ENCODE measurements around the gene SMOC2.

The SMOC2 gene

DNA sequence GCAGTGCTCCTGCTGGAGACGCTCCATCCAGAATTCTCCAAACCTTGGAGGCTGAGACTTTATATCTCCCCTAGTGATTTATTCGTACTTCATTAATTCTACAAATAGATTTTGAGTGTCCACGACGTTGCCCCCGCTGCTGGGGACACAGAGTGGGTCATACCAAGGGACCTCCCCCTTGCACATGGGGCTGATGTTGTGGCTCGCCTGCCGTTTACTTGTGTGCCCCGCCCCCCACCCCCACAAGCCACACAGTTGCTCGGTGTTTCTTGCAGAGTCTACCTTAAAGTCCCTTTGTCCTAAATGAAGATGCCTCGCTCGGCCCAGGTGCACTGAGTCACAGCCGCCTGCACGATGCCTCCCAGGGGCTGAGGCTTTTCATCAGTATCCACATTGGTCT, 20.3 kb upstream of the SMOC2 start:
- Histone ChIP-seq H2AFZ (ENCODE audit: low read depth, low read length) (no peak overlapping the region), H3K36me3 (replicated peaks; ENCODE audit: low read depth, low read length) (no peaks in the 10 kb centered on the region), H3K79me2 (ENCODE audit: low read length) (no peaks in the 10 kb centered on the region), H3K4me2 (ENCODE audit: low read length) (no peak overlapping the region), H3K4me1 (ENCODE audit: low read length) (no peaks in the 10 kb centered on the region), H3K4me3 (ENCODE audit: low read length) (no peak overlapping the region), H4K20me1 (ENCODE audit: insufficient read depth, low read length) (no peaks in the 10 kb centered on the region), H3K9me3 (ENCODE audit: insufficient read depth, low read length) (no peaks in the 10 kb centered on the region), H3K9ac (ENCODE audit: low read length) (no peak overlapping the region), H3K27me3 (ENCODE audit: low read depth, low read length) (no peaks in the 10 kb centered on the region), H3K27ac (ENCODE audit: low read length) (no peak overlapping the region)
- TF ChIP-seq EZH2phosphoT487 (IDR thresholded peaks at IDR 0.05; ENCODE audit: low read depth): no peak
- TF ChIP-seq, protein P1, sequence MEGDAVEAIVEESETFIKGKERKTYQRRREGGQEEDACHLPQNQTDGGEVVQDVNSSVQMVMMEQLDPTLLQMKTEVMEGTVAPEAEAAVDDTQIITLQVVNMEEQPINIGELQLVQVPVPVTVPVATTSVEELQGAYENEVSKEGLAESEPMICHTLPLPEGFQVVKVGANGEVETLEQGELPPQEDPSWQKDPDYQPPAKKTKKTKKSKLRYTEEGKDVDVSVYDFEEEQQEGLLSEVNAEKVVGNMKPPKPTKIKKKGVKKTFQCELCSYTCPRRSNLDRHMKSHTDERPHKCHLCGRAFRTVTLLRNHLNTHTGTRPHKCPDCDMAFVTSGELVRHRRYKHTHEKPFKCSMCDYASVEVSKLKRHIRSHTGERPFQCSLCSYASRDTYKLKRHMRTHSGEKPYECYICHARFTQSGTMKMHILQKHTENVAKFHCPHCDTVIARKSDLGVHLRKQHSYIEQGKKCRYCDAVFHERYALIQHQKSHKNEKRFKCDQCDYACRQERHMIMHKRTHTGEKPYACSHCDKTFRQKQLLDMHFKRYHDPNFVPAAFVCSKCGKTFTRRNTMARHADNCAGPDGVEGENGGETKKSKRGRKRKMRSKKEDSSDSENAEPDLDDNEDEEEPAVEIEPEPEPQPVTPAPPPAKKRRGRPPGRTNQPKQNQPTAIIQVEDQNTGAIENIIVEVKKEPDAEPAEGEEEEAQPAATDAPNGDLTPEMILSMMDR (IDR thresholded peaks at IDR 0.05; ENCODE audit: low read depth, low read length): no peak

DNA sequence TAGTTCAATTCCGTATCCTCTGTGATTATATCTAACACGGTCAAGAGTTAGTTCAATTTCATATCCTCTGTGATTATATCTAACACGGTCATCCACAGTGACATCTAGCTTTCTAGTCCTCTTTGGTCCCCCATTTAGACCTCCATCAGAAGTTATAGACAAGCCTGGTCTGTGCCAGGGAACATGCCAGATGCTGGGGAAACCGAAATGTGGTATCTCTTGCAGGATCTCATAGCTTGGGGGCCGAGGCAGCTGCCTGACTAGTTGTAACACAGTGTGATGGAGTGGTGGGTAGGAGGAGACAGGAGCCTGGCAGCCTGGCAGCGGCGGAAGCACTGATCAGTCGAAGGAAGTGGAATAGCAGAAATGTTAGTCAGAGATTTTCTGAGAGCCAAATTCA, 13.8 kb upstream of the SMOC2 start:
- no peaks in the 10 kb centered on the region for H3K9me3 ChIP-seq (ENCODE audit: insufficient read depth, low read length)
- no peaks in the 10 kb centered on the region for H3K79me2 ChIP-seq (ENCODE audit: low read length)
- H3K27me3 ChIP-seq (ENCODE audit: low read depth, low read length): no peaks in the 10 kb centered on the region
- no peaks in the 10 kb centered on the region for H3K4me1 ChIP-seq (ENCODE audit: low read length)
- H3K36me3 ChIP-seq (replicated peaks; ENCODE audit: low read depth, low read length): no peaks in the 10 kb centered on the region
- H3K4me3 ChIP-seq (ENCODE audit: low read length): no peak overlapping the region
- no peaks in the 10 kb centered on the region for H4K20me1 ChIP-seq (ENCODE audit: insufficient read depth, low read length)
- H2AFZ ChIP-seq (ENCODE audit: low read depth, low read length): no peak overlapping the region
- H3K27ac ChIP-seq (ENCODE audit: low read length): no peak overlapping the region
- H3K9ac ChIP-seq (ENCODE audit: low read length): no peak overlapping the region
- no peak for TF ChIP-seq EZH2phosphoT487 (IDR thresholded peaks at IDR 0.05; ENCODE audit: low read depth)
- TF ChIP-seq, protein P1 (IDR thresholded peaks at IDR 0.05; ENCODE audit: low read depth, low read length): no peak
- no peak overlapping the region for H3K4me2 ChIP-seq (ENCODE audit: low read length)

DNA sequence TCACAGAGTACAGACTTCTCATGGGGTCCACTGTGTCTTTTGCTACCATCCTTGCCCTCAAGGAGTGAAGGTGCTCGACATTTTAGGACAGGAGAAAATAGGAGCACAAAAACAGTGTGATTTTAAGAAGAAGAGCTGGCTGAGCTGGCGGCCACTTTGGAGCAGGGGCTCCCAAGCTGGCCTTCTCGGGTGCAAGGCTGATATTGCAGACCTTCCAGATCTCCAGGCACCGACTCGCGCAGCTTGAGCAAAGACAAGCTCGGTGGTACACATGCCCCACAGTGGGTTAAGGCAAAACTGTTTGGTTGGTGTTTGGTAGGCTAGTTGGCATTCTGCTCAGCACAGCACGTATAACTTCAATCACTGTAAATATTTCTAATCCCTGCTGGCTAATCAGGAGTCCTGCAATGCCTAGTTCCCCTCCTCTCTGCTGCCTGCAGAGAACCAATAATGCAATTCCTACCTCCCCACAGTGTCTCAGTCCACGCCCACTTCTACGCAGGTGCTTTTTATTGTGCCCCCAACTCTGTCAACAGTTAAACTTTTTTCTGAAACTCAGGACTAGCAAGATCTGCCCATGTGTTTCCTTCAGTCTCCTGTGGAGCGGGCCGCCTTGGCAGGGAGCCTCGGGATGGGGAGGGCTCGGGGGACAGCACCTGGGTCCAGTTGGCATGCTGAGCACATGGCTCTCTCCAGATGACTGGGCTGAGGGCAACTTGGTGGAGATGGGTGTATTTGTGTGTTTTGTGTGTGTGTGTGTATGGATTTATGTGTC, 12.7 kb upstream of the SMOC2 start:
- Histone ChIP-seq H3K27me3 (ENCODE audit: low read depth, low read length) (no peaks in the 10 kb centered on the region), H3K4me3 (ENCODE audit: low read length) (no peak overlapping the region), H3K9me3 (ENCODE audit: insufficient read depth, low read length) (no peaks in the 10 kb centered on the region), H3K4me2 (ENCODE audit: low read length) (no peak overlapping the region), H3K27ac (ENCODE audit: low read length) (no peak overlapping the region), H3K79me2 (ENCODE audit: low read length) (no peaks in the 10 kb centered on the region), H4K20me1 (ENCODE audit: insufficient read depth, low read length) (no peaks in the 10 kb centered on the region), H3K36me3 (replicated peaks; ENCODE audit: low read depth, low read length) (no peaks in the 10 kb centered on the region), H3K9ac (ENCODE audit: low read length) (no peak overlapping the region), H3K4me1 (ENCODE audit: low read length) (no peaks in the 10 kb centered on the region), H2AFZ (ENCODE audit: low read depth, low read length) (no peak overlapping the region)
- TF ChIP-seq, protein P1 (IDR thresholded peaks at IDR 0.05; ENCODE audit: low read depth, low read length): no peak

DNA sequence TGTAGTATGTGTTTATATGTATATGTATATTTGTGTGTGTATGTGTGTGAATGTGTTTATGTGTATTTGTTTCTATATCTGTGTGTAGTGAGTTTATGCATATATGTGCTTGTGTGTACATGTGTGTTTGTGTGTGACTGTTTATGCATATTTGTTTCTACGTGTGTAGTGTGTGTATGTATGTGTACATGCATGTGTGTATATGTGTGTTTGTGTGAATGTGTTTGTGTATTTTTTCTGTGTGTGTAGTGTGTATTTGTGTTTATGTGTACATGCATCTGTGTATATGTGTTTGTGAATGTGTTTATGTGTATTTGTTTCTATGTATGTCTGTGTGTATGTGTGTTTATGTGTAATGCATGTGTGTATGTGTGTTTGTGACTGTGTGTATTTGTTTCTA, 12.1 kb upstream of the SMOC2 start:
- H3K9ac ChIP-seq (ENCODE audit: low read length): no peak overlapping the region
- H3K36me3 ChIP-seq (replicated peaks; ENCODE audit: low read depth, low read length): no peaks in the 10 kb centered on the region
- no peak overlapping the region for H3K4me3 ChIP-seq (ENCODE audit: low read length)
- H3K4me2 ChIP-seq (ENCODE audit: low read length): no peak overlapping the region
- TF ChIP-seq, protein P1 (IDR thresholded peaks at IDR 0.05; ENCODE audit: low read depth, low read length): no peak
- no peak for TF ChIP-seq EZH2phosphoT487 (IDR thresholded peaks at IDR 0.05; ENCODE audit: low read depth)
- H3K4me1 ChIP-seq (ENCODE audit: low read length): no peaks in the 10 kb centered on the region
- no peaks in the 10 kb centered on the region for H4K20me1 ChIP-seq (ENCODE audit: insufficient read depth, low read length)
- H3K27ac ChIP-seq (ENCODE audit: low read length): no peak overlapping the region
- H3K9me3 ChIP-seq (ENCODE audit: insufficient read depth, low read length): no peaks in the 10 kb centered on the region
- H2AFZ ChIP-seq (ENCODE audit: low read depth, low read length): no peak overlapping the region
- H3K79me2 ChIP-seq (ENCODE audit: low read length): no peaks in the 10 kb centered on the region
- no peaks in the 10 kb centered on the region for H3K27me3 ChIP-seq (ENCODE audit: low read depth, low read length)

All from OCI-LY3 (cell line).